ENCODE measurements around the gene PDE4C.

PDE4C gene

GRCh38 chr19:18254546-18255503 is 28.6 kb upstream of the PDE4C start:
- DNase-seq: no peak

DNA sequence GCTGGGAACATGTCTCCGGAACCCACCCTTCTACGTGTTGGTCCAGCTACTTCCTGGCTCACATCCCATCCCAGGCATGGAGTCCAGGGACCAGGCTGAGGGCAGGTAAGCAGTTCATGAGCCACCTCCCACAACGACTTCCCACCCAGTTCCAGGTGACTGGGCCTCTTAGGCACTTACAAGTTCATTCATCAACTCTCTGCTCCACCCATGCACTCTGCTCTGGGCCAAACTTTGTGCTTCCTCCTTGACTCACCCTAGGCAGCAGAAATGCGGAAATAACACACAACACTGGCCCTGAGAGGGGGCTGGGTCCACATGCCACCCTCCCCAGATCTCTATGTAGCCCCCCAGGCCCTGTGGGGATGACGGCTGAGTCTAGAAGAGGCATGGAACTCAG is 27.5 kb upstream of the PDE4C start:
- no peak for DNase-seq

GRCh38 chr19:18253130-18253529 is 26.9 kb upstream of the PDE4C start:
- no peak for DNase-seq

- no peak for DNase-seq
Observed at GRCh38 chr19:18252370-18252717, 26.1 kb upstream of the PDE4C start.

DNA sequence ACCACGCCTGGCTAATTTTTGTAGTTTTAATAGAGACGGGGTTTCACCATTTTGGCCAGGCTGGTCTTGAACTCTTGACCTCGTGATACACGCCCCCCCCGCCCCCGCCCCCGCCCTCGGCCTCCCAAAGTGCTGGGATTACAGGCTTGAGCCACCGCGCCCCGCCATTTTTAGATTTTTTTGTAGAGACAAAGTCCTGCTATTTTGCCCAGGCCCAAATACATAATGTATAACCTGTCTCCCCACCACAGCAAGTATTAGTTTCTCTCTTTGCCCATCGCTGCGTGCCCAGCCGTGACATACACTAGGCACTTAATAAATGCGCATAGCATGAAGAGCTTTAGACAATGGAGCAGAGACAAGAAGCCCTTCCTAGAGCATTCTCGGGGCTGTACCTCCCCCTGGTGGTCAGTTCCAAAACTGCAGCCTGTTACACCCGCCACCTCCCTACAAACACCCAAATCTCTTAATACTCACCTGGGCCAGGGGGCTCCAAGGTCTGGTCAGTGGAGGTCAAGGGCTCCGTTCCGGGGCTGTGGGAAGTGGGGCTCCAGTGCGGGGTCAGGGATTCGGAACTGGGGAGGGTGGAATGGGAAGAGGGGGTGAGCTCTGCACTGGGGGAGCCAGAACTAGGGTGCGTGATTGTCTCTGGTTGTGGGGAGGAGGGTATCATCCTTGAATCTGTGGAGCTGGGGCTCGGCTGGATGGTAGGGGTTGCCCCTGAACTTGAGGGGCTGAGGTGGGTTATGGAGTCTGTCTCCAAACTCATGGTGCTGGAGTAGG is 25.5 kb upstream of the PDE4C start:
- peak; percentile 37 to 95 for DNase-seq

GRCh38 chr19:18249834-18250233 is 23.6 kb upstream of the PDE4C start:
- no peak for DNase-seq

DNA sequence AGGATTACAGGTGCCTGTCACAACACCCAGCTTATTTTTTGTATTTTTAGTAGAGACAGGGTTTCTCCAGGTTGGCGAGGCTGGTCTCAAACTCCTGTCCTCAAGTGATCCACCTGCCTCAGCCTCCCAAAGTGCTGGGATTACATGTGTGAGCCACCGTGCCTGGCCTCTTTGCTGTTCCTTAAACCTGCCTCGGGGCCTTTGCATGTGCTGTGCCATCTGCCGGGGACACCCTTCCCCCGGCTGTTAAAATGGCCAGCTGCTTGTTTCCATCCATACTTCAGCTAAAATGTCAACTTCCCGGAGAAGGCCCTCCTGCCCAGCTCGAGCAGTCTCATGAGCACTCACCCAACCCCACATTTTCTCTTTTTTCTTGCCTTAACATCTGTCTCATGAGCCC is 19.1 kb upstream of the PDE4C start:
- no peak for DNase-seq

- DNase-seq: no peak
Observed at GRCh38 chr19:18239303-18239702, 13.1 kb upstream of the PDE4C start.

DNA sequence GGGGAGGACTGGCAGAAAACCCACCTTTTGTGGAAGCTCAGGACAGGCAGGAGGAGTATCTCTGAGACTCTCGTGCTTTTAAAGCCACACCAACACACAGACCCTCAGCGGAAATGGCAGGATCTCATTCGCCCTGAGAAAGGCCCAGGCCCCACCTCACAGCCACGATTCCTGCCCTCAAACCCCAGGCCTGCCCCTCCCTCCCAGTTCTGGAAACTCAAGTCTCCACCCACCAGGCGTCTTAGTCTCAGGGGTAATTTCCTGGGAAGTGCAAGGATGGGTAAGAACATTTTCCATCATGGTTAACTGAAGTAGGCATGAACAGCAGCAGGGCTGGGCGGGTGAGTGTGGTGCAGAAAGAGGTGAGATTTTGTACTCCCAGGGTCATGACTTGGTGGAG is 8.0 kb upstream of the PDE4C start:
- DNase-seq: no peak

GRCh38 chr19:18233224-18233825 is 7.1 kb upstream of the PDE4C start:
- DNase-seq: peak in 1 of 2 donors; percentile 43

- DNase-seq: no peak
Observed at GRCh38 chr19:18232540-18233223, 6.4 kb upstream of the PDE4C start.

- DNase-seq: peak; percentile 26 to 67
Observed at GRCh38 chr19:18231775-18232174, 5.5 kb upstream of the PDE4C start.

- DNase-seq: peak; percentile 55 to 66
Observed at GRCh38 chr19:18230941-18231734, 4.9 kb upstream of the PDE4C start.

DNA sequence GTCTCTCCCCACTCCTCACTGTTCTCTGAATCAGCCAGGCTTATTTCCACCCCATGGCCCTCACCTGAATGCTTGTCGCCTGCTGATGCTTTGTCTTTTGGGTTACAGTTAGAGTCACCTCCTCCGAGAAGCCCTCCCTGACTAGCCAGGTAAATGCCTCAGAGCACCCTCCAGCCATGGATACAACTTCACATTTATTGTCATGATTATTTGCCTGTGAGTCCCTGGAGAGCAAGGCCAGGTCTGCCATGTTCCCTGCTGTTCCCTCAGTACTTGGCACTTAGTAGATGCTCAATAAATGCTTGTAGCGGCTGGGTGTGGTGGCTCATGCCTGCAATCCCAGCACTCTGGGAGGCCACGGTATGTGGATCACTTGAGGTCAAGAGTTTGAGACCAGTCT is 3.7 kb upstream of the PDE4C start:
- DNase-seq: no peak

- no peak for DNase-seq
Observed at GRCh38 chr19:18229474-18229873, 3.2 kb upstream of the PDE4C start.

- no peak for DNase-seq
Observed at GRCh38 chr19:18227781-18228271, 1.6 kb upstream of the PDE4C start.

- no peak for DNase-seq
Observed at GRCh38 chr19:18226956-18227780, 930 bp upstream of the PDE4C start.

GRCh38 chr19:18225355-18225701 is 910 bp downstream of the PDE4C start:
- DNase-seq: no peak

DNA sequence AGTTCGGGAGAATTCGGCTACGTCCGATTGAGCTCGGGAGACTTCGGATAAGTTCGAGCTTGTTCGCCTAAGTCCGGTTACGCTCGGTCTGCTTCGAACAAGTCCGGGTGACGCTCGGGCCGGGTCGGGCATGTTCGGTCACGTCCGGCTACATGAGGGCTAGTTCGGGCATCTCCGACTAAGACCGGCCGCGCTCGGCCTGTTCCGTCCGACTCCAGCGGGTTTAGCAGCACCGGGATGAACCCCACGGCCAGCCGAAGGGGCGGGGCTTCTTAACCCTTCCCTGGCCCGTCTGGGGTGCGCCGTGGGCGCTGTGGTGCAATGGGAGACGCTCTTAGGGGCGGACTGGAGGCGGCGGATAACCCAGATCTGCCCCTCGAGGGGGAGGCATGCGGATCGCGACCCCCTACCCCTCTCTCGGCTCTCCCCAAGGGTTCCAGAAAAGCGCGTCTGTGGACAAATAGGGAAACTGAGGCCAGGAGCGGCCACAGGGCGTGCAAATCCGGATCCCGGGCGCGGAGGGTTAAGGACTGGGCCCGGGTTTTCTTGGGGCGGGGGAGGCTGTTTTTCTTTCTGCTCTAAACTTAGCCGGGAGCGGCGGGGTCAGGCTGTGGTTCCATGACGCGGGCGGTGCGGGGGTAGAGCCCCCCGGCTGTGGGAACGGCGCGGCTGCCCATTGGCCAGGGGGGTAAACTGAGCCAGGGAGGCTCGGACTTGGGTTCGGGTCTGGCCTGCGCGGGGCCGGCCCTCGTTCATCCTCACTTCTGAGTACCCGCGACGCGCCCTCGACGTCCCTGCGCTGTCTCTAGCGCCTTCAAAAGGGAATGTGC is 1.5 kb downstream of the PDE4C start:
- DNase-seq: peak; percentile 96 to 99

GRCh38 chr19:18223860-18224524 is 2.2 kb downstream of the PDE4C start:
- DNase-seq: peak; percentile 36 to 62
